ENCODE results near the gene ADGRB3. TPM values are rescaled to one million over a fixed set of nuclear protein-coding genes. Genes with fewer than 3 reads are reported as not detected.

Gene ADGRB3
- total and polyA plus RNA-seq, 10 of the 15 experiments (the other 5 are each of a cell fraction or from before 2014, with no cell fraction given): 0.03 to 0.06 TPM; not detected in 8

GRCh38 chr6:69339163-69339550, 704.1 kb downstream of the ADGRB3 start:
- POLR2A ChIA-PET: no interaction called here
- RAD21 ChIA-PET (ENCODE audit: unreplicated experiment): no interaction called here
- no peak overlapping the region for H3K27ac ChIP-seq (ENCODE audit: control insufficient read depth, insufficient read depth)
- no peaks in the 10 kb centered on the region for H3K36me3 ChIP-seq (ENCODE audit: control insufficient read depth in 2 of 2, insufficient read depth in 2 of 2, low read length in 1 of 2)
- TF ChIP-seq CEBPZ (IDR thresholded peaks at IDR 0.05; ENCODE audit: low read depth, low read length): no peak
- H3K9me3 ChIP-seq (replicated peaks; ENCODE audit: control insufficient read depth, insufficient read depth, low read length): no peaks in the 10 kb centered on the region
- BruUV-seq (replicated peaks): no TSS peak
- H3K9ac ChIP-seq (ENCODE audit: control insufficient read depth, insufficient read depth, low read length): no peak overlapping the region
- intact Hi-C loops (cut with micrococcal nuclease; ENCODE audit: unreplicated experiment): no loop called here
- WGBS (ENCODE audit: insufficient coverage, insufficient replicate concordance, low lambda C conversion rate, missing lambda C conversion rate): 11% methylated on average over 6 of the region's 6 CpGs
- H3K4me2 ChIP-seq (ENCODE audit: control insufficient read depth, insufficient read depth): no peak overlapping the region
- H2AFZ ChIP-seq (ENCODE audit: control insufficient read depth, low read depth, low read length): no peak overlapping the region
- no peaks in the 10 kb centered on the region for H4K20me1 ChIP-seq (ENCODE audit: control insufficient read depth, insufficient read depth)
- CTCF ChIA-PET: interaction anchor here (1.7 kb wide), 1 partner anchor 10 kb away, joined by 5 read pairs; no protein-coding TSS in a partner anchor
- SMC1A ChIA-PET (ENCODE audit: uncharacterized antibody, unreplicated experiment): interaction anchor here (0.6 kb wide), 1 partner anchor 8 kb away, joined by 3 read pairs; no protein-coding TSS in a partner anchor
- H3K4me3 ChIP-seq: no peak overlapping the region
- FAIRE-seq: no peak
- no peaks in the 10 kb centered on the region for H3K79me2 ChIP-seq (ENCODE audit: control insufficient read depth, insufficient read depth, low read length)
- no peaks in the 10 kb centered on the region for H3K4me1 ChIP-seq (ENCODE audit: control insufficient read depth, insufficient read depth, low read length)
- no peak for ATAC-seq
- in situ Hi-C loops (cut with MboI): no loop called here
- DNase-seq (ENCODE audit: low read depth, low spot score): no peak
- no peaks in the 10 kb centered on the region for H3K27me3 ChIP-seq (replicated peaks in 1 of 2; ENCODE audit: control insufficient read depth in 2 of 2, insufficient read depth in 2 of 2, low read length in 1 of 2)

GRCh38 chr6:69340196-69340595, 705.1 kb downstream of the ADGRB3 start:
- SMC1A ChIA-PET (ENCODE audit: uncharacterized antibody, unreplicated experiment): no interaction called here
- ATAC-seq: no peak
- RAD21 ChIA-PET (ENCODE audit: unreplicated experiment): no interaction called here
- Histone ChIP-seq H3K79me2 (ENCODE audit: control insufficient read depth, insufficient read depth, low read length) (no peaks in the 10 kb centered on the region), H3K9me3 (replicated peaks; ENCODE audit: control insufficient read depth, insufficient read depth, low read length) (no peaks in the 10 kb centered on the region), H2AFZ (ENCODE audit: control insufficient read depth, low read depth, low read length) (no peak overlapping the region), H3K4me3 (no peak overlapping the region), H3K36me3 (ENCODE audit: control insufficient read depth in 2 of 2, insufficient read depth in 2 of 2, low read length in 1 of 2) (no peaks in the 10 kb centered on the region), H3K4me2 (ENCODE audit: control insufficient read depth, insufficient read depth) (no peak overlapping the region), H3K9ac (ENCODE audit: control insufficient read depth, insufficient read depth, low read length) (no peak overlapping the region), H3K27me3 (replicated peaks in 1 of 2; ENCODE audit: control insufficient read depth in 2 of 2, insufficient read depth in 2 of 2, low read length in 1 of 2) (no peaks in the 10 kb centered on the region), H4K20me1 (ENCODE audit: control insufficient read depth, insufficient read depth) (no peaks in the 10 kb centered on the region), H3K4me1 (ENCODE audit: control insufficient read depth, insufficient read depth, low read length) (no peaks in the 10 kb centered on the region), H3K27ac (ENCODE audit: control insufficient read depth, insufficient read depth) (no peak overlapping the region)
- in situ Hi-C loops (cut with MboI) (no loop called here), intact Hi-C loops (cut with micrococcal nuclease; ENCODE audit: unreplicated experiment) (no loop called here)
- CTCF ChIA-PET: no interaction called here
- no peak for FAIRE-seq
- DNase-seq (ENCODE audit: low read depth, low spot score): no peak
- WGBS (ENCODE audit: insufficient coverage, insufficient replicate concordance, low lambda C conversion rate, missing lambda C conversion rate): 0% methylated on average over 1 of the region's 1 CpG
- POLR2A ChIA-PET: no interaction called here
- BruUV-seq (replicated peaks): no TSS peak
- TF ChIP-seq CHD4 (IDR thresholded peaks at IDR 0.05) (no peak), EGR1 (IDR thresholded peaks at IDR 0.05; ENCODE audit: borderline replicate concordance in 1 of 2, low read depth in 2 of 2, low read length in 2 of 2) (no peak), PAX8 (IDR thresholded peaks at IDR 0.05) (no peak), SMAD5 (IDR thresholded peaks at IDR 0.05; ENCODE audit: low read depth) (no peak), CEBPB (IDR thresholded peaks at IDR 0.05; ENCODE audit: borderline replicate concordance in 1 of 2, low read depth in 2 of 2, low read length in 2 of 2) (no peak), TAF1 (IDR thresholded peaks at IDR 0.05; ENCODE audit: borderline replicate concordance, low read depth, low read length) (no peak)
- TF ChIP-seq, protein P1, sequence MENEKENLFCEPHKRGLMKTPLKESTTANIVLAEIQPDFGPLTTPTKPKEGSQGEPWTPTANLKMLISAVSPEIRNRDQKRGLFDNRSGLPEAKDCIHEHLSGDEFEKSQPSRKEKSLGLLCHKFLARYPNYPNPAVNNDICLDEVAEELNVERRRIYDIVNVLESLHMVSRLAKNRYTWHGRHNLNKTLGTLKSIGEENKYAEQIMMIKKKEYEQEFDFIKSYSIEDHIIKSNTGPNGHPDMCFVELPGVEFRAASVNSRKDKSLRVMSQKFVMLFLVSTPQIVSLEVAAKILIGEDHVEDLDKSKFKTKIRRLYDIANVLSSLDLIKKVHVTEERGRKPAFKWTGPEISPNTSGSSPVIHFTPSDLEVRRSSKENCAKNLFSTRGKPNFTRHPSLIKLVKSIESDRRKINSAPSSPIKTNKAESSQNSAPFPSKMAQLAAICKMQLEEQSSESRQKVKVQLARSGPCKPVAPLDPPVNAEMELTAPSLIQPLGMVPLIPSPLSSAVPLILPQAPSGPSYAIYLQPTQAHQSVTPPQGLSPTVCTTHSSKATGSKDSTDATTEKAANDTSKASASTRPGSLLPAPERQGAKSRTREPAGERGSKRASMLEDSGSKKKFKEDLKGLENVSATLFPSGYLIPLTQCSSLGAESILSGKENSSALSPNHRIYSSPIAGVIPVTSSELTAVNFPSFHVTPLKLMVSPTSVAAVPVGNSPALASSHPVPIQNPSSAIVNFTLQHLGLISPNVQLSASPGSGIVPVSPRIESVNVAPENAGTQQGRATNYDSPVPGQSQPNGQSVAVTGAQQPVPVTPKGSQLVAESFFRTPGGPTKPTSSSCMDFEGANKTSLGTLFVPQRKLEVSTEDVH (IDR thresholded peaks at IDR 0.05; ENCODE audit: low read depth, partially characterized antibody): no peak
- TF ChIP-seq, protein P2, sequence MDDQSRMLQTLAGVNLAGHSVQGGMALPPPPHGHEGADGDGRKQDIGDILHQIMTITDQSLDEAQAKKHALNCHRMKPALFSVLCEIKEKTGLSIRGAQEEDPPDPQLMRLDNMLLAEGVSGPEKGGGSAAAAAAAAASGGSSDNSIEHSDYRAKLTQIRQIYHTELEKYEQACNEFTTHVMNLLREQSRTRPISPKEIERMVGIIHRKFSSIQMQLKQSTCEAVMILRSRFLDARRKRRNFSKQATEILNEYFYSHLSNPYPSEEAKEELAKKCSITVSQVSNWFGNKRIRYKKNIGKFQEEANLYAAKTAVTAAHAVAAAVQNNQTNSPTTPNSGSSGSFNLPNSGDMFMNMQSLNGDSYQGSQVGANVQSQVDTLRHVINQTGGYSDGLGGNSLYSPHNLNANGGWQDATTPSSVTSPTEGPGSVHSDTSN (IDR thresholded peaks at IDR 0.05; ENCODE audit: insufficient replicate concordance, low read depth, low read length): no peak
